ENCODE measurements around the gene ZNF763. TPM values are rescaled to one million over a fixed set of nuclear protein-coding genes. Genes with fewer than 3 reads are reported as not detected.
"Not testable (repeated sequence)": the region's sequence is repeated elsewhere in the genome, so short reads cannot be mapped to it uniquely, and the experiment has no call there.

Gene ZNF763
- total RNA-seq, 5 donors from 2014 or later (not counting 1 experiment from before 2014, with no cell fraction given) = 0.98 to 10.5 (median 8.0) TPM

GRCh38 chr19:11942843-11943108 lies 22.1 kb upstream of the ZNF763 start:
- peaks cover 0 to 1% (median 0%) of the 10 kb centered on the region in 3 donors for H3K4me1 Mint-ChIP-seq
- Histone ChIP-seq H3K4me3 (ENCODE audit: control insufficient read depth in 1 of 2, extremely low read depth in 1 of 2, low read length in 1 of 2) (no peak overlapping the region), H3K36me3 (ENCODE audit: control insufficient read depth in 2 of 2, extremely low read depth in 1 of 2, insufficient read depth in 1 of 2, low read length in 1 of 2) (peaks cover 13 to 41% of the 10 kb centered on the region in 2 donors), H3K9me3 (peaks cover 21% of the 10 kb centered on the region), H3K27ac (ENCODE audit: low read length) (no peak overlapping the region), H3K4me1 (ENCODE audit: control insufficient read depth in 1 of 2, extremely low read depth in 1 of 2, insufficient read depth in 2 of 2, low read length in 2 of 2) (no peaks in the 10 kb centered on the region), H3K27me3 (replicated peaks in 1 of 2; ENCODE audit: control insufficient read depth in 2 of 2, extremely low read depth in 1 of 2, insufficient read depth in 2 of 2, low read length in 1 of 2) (no peaks in the 10 kb centered on the region)
- no peak overlapping the region for H3K4me3 Mint-ChIP-seq
- ChIA-PET POLR2A (no interaction called here), CTCF (interaction anchor here in 1 of 2 donors (0.6 kb wide), 1 partner anchor 18 kb away, joined by 3 read pairs; no protein-coding TSS in a partner anchor)
- H3K27me3 Mint-ChIP-seq = no peaks in the 10 kb centered on the region
- H3K27ac Mint-ChIP-seq = no peak overlapping the region
- peaks cover 86% of the 10 kb centered on the region for H3K36me3 Mint-ChIP-seq
- DNase-seq (peak in 1 of 35 experiments; percentile 10), ATAC-seq (replicated peaks in 1 of 4) (no peak)
- peaks cover 0 to 49% (median 45%) of the 10 kb centered on the region in 3 donors for H3K9me3 Mint-ChIP-seq

DNA sequence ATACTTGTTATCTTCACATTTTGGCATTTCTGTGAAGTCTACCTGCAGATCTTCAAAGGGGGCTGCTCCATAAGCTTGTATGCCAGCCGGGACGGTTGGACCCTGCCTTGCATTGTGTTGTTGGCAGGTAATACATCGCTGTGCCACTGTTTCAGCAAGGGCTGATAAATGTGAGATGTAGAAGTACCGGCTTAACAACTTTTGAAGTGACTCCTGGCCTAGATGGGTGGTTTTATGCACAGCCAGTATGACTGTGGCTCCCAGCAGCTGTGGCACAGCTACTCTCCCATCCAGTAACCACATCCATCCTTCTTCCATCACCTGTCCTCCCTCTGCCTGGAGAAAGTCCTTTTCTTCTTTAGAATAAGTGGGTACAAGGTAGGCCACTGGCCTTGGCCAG lies 20.2 kb upstream of the ZNF763 start:
- ATAC-seq (replicated peaks in 1 of 4) = no peak
- no CpG with 5 or more reads among the region's 4 CpGs for whole genome bisulfite sequencing (ENCODE audit: insufficient coverage)
- POLR2A ChIA-PET = no interaction called here
- peaks cover 0 to 1% (median 0%) of the 10 kb centered on the region in 3 donors for H3K4me1 Mint-ChIP-seq
- Histone ChIP-seq H3K9me3 (peaks cover 35% of the 10 kb centered on the region), H3K27ac (ENCODE audit: low read length) (no peak overlapping the region), H3K4me1 (ENCODE audit: control insufficient read depth in 1 of 2, extremely low read depth in 1 of 2, insufficient read depth in 2 of 2, low read length in 2 of 2) (no peaks in the 10 kb centered on the region), H3K4me3 (ENCODE audit: control insufficient read depth in 1 of 2, extremely low read depth in 1 of 2, low read length in 1 of 2) (no peak overlapping the region), H3K36me3 (ENCODE audit: control insufficient read depth in 2 of 2, extremely low read depth in 1 of 2, insufficient read depth in 1 of 2, low read length in 1 of 2) (peaks cover 24 to 58% of the 10 kb centered on the region in 2 donors), H3K27me3 (replicated peaks in 1 of 2; ENCODE audit: control insufficient read depth in 2 of 2, extremely low read depth in 1 of 2, insufficient read depth in 2 of 2, low read length in 1 of 2) (no peaks in the 10 kb centered on the region)
- H3K27me3 Mint-ChIP-seq = no peaks in the 10 kb centered on the region
- H3K36me3 Mint-ChIP-seq = peaks cover 92% of the 10 kb centered on the region
- no peak overlapping the region for H3K27ac Mint-ChIP-seq
- H3K4me3 Mint-ChIP-seq = no peak overlapping the region
- H3K9me3 Mint-ChIP-seq = peaks cover 4 to 62% (median 57%) of the 10 kb centered on the region in 3 donors
- CTCF ChIA-PET = interaction anchor here in 1 of 2 donors (0.6 kb wide), 1 partner anchor 12 kb away, joined by 5 read pairs; no protein-coding TSS in a partner anchor
- no peak for DNase-seq

DNA sequence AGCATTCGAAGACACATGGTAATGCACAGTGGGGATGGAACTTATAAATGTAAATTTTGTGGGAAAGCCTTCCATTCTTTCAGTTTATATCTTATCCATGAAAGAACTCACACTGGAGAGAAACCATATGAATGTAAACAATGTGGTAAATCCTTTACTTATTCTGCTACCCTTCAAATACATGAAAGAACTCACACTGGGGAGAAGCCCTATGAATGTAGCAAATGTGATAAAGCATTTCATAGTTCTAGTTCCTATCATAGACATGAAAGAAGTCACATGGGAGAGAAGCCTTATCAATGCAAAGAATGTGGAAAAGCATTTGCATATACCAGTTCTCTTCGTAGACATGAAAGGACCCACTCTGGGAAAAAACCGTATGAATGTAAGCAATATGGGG lies 16.2 kb upstream of the ZNF763 start:
- H3K27me3 ChIP-seq (replicated peaks in 1 of 2; ENCODE audit: control insufficient read depth in 2 of 2, extremely low read depth in 1 of 2, insufficient read depth in 2 of 2, low read length in 1 of 2) = no peaks in the 10 kb centered on the region
- Mint-ChIP-seq H3K9me3 (peaks cover 9 to 60% (median 53%) of the 10 kb centered on the region in 3 donors), H3K27ac (no peak overlapping the region), H3K4me1 (no peaks in the 10 kb centered on the region), H3K27me3 (no peaks in the 10 kb centered on the region), H3K36me3 (peaks cover 85% of the 10 kb centered on the region), H3K4me3 (no peak overlapping the region)
- CTCF ChIA-PET = no interaction called here
- H3K4me1 ChIP-seq (ENCODE audit: control insufficient read depth in 1 of 2, extremely low read depth in 1 of 2, insufficient read depth in 2 of 2, low read length in 2 of 2) = no peaks in the 10 kb centered on the region
- H3K9me3 ChIP-seq = peaks cover 39% of the 10 kb centered on the region
- no peak overlapping the region for H3K4me3 ChIP-seq (ENCODE audit: control insufficient read depth in 1 of 2, extremely low read depth in 1 of 2, low read length in 1 of 2)
- no peak overlapping the region for H3K27ac ChIP-seq (ENCODE audit: low read length)
- POLR2A ChIA-PET = no interaction called here
- peaks cover 16 to 53% of the 10 kb centered on the region in 2 donors for H3K36me3 ChIP-seq (ENCODE audit: control insufficient read depth in 2 of 2, extremely low read depth in 1 of 2, insufficient read depth in 1 of 2, low read length in 1 of 2)
- WGBS (ENCODE audit: insufficient coverage) = no CpG with 5 or more reads among the region's 3 CpGs
- DNase-seq = no peak
- ATAC-seq (replicated peaks in 1 of 4) = no peak

- Histone ChIP-seq H3K4me3 (ENCODE audit: control insufficient read depth in 1 of 2, extremely low read depth in 1 of 2, low read length in 1 of 2) (no peak overlapping the region), H3K9me3 (peaks cover 40% of the 10 kb centered on the region), H3K4me1 (ENCODE audit: control insufficient read depth in 1 of 2, extremely low read depth in 1 of 2, insufficient read depth in 2 of 2, low read length in 2 of 2) (no peaks in the 10 kb centered on the region), H3K27me3 (replicated peaks in 1 of 2; ENCODE audit: control insufficient read depth in 2 of 2, extremely low read depth in 1 of 2, insufficient read depth in 2 of 2, low read length in 1 of 2) (no peaks in the 10 kb centered on the region), H3K36me3 (ENCODE audit: control insufficient read depth in 2 of 2, extremely low read depth in 1 of 2, insufficient read depth in 1 of 2, low read length in 1 of 2) (peaks cover 16 to 50% of the 10 kb centered on the region in 2 donors), H3K27ac (ENCODE audit: low read length) (no peak overlapping the region)
- Mint-ChIP-seq H3K27me3 (no peaks in the 10 kb centered on the region), H3K4me3 (no peak overlapping the region), H3K4me1 (no peaks in the 10 kb centered on the region), H3K9me3 (peaks cover 9 to 60% (median 47%) of the 10 kb centered on the region in 3 donors), H3K36me3 (peaks cover 80% of the 10 kb centered on the region), H3K27ac (no peak overlapping the region)
- DNase-seq = no peak
- ChIA-PET CTCF (no interaction called here), POLR2A (no interaction called here)
- ATAC-seq (replicated peaks in 1 of 4) = no peak
- no CpG with 5 or more reads among the region's 4 CpGs for WGBS (ENCODE audit: insufficient coverage)
These were observed 15.6 kb upstream of the ZNF763 start for GRCh38 chr19:11949201-11949600.

DNA sequence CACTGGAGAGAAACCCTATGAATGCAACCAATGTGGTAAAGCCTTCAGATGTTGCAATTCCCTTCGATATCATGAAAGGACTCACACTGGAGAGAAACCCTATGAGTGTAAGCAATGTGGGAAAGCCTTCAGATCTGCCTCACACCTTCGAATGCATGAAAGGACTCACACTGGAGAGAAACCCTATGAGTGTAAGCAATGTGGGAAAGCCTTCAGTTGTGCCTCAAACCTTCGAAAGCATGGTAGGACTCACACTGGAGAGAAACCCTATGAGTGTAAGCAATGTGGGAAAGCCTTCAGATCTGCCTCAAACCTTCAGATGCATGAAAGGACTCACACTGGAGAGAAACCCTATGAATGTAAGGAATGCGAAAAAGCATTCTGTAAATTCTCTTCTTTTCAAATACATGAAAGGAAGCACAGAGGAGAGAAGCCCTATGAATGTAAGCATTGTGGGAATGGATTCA lies 15.2 kb upstream of the ZNF763 start:
- Histone ChIP-seq H3K36me3 (ENCODE audit: control insufficient read depth in 2 of 2, extremely low read depth in 1 of 2, insufficient read depth in 1 of 2, low read length in 1 of 2) (peaks cover 16 to 46% of the 10 kb centered on the region in 2 donors), H3K9me3 (peaks cover 40% of the 10 kb centered on the region)
- Mint-ChIP-seq H3K4me3 (peak overlapping the region in 1 of 3 donors; percentile 15), H3K36me3 (peaks cover 75% of the 10 kb centered on the region), H3K9me3 (peaks cover 9 to 58% (median 43%) of the 10 kb centered on the region in 3 donors)
- CTCF ChIA-PET; POLR2A ChIA-PET; H3K4me1 ChIP-seq (ENCODE audit: control insufficient read depth in 1 of 2, extremely low read depth in 1 of 2, insufficient read depth in 2 of 2, low read length in 2 of 2); H3K27ac Mint-ChIP-seq; ATAC-seq (replicated peaks in 1 of 4); H3K27me3 ChIP-seq (replicated peaks in 1 of 2; ENCODE audit: control insufficient read depth in 2 of 2, extremely low read depth in 1 of 2, insufficient read depth in 2 of 2, low read length in 1 of 2); H3K4me1 Mint-ChIP-seq; DNase-seq; H3K27ac ChIP-seq (ENCODE audit: low read length); H3K4me3 ChIP-seq (ENCODE audit: control insufficient read depth in 1 of 2, extremely low read depth in 1 of 2, low read length in 1 of 2); H3K27me3 Mint-ChIP-seq: not testable (repeated sequence)
- WGBS (ENCODE audit: insufficient coverage) = 100% methylated on average over 1 of the region's 4 CpGs

DNA sequence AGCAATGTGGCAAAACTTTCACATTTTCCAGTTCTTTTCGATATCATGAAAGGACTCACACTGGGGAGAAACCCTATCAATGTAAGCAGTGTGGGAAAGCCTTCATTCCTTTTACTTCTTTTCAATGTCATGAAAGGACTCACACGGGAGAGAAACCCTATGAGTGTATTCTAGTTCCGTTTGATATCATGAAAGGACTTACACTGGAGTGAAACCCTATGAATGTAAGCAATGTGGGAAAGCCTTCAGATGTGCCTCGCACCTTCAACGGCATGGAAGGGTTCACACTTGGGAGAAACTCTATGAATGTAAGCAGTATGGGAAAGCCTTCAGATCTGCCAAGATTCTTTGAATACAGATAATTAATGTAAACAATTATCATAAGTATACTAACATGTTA lies 14.5 kb upstream of the ZNF763 start:
- Mint-ChIP-seq H3K27me3 (no peaks in the 10 kb centered on the region), H3K9me3 (peaks cover 9 to 61% (median 45%) of the 10 kb centered on the region in 3 donors), H3K4me1 (no peaks in the 10 kb centered on the region), H3K27ac (no peak overlapping the region), H3K36me3 (peaks cover 69% of the 10 kb centered on the region), H3K4me3 (no peak overlapping the region)
- ChIA-PET CTCF (no interaction called here), POLR2A (no interaction called here)
- peaks cover 16 to 43% of the 10 kb centered on the region in 2 donors for H3K36me3 ChIP-seq (ENCODE audit: control insufficient read depth in 2 of 2, extremely low read depth in 1 of 2, insufficient read depth in 1 of 2, low read length in 1 of 2)
- no peaks in the 10 kb centered on the region for H3K4me1 ChIP-seq (ENCODE audit: control insufficient read depth in 1 of 2, extremely low read depth in 1 of 2, insufficient read depth in 2 of 2, low read length in 2 of 2)
- H3K9me3 ChIP-seq = peaks cover 37% of the 10 kb centered on the region
- ATAC-seq (replicated peaks in 1 of 4) (no peak), DNase-seq (no peak)
- 100% methylated on average over 1 of the region's 5 CpGs for WGBS (ENCODE audit: insufficient coverage)
- H3K4me3 ChIP-seq (ENCODE audit: control insufficient read depth in 1 of 2, extremely low read depth in 1 of 2, low read length in 1 of 2) = no peak overlapping the region
- no peak overlapping the region for H3K27ac ChIP-seq (ENCODE audit: low read length)
- no peaks in the 10 kb centered on the region for H3K27me3 ChIP-seq (replicated peaks in 1 of 2; ENCODE audit: control insufficient read depth in 2 of 2, extremely low read depth in 1 of 2, insufficient read depth in 2 of 2, low read length in 1 of 2)

Data from T-cell (primary cell).